Right lobe of liver (tissue), 6 donors: ENCODE data around the gene RALY. TPM values are rescaled to one million over a fixed set of nuclear protein-coding genes. Genes with fewer than 3 reads are reported as not detected.
A peak's percentile ranks its signal among the peaks of the same experiment; 100 is the strongest.

Experiments used
- ATAC-seq, 4 donors: fragments of 200-7000 bp; cut with Tn5 transposase; one replicate each; pipeline ENCODE4 v1.9.1; 2020; ENCODE audit warnings: mild to moderate bottlenecking in 4 of 4, moderate library complexity in 4 of 4
- DNase-seq, 3 donors: peaks; one replicate each; pipeline ENCODE4 v3.0.0-alpha.2; 2020
- H3K27ac ChIP-seq, 3 donors: fragments of 200-600 bp; one replicate each; pipeline ENCODE4 v1.8.0; 2022
- H3K27me3 ChIP-seq, 2 donors: fragments of 200-600 bp; one replicate each; pipeline ENCODE4 v1.8.0; 2022
- H3K36me3 ChIP-seq, 4 donors: fragments of 200-600 bp; sonication (generic) in 1 of 4; one replicate each; pipeline versions ENCODE4 v1.5.1 to v1.8.0; 2017 to 2022; ENCODE audit warnings: control low read depth in 1 of 4
- H3K4me1 ChIP-seq, 4 donors: fragments of 200-600 bp; sonication (generic) in 1 of 4; one replicate each; pipeline versions ENCODE4 v1.5.1 to v1.8.0; 2017 to 2022; ENCODE audit warnings: control low read depth in 1 of 4
- H3K4me3 ChIP-seq, 3 donors: fragments of 200-600 bp; one replicate each; pipeline ENCODE4 v1.8.0; 2022
- H3K9me3 ChIP-seq, 4 donors: fragments of 200-600 bp; sonication (generic) in 1 of 4; one replicate each; pipeline versions ENCODE4 v1.5.1 to v1.8.0; 2017 to 2022; ENCODE audit warnings: control low read depth in 1 of 4
- CTCF ChIP-seq, 4 donors: fragments of 200-600 bp in 3 of 4; fragments of 450-650 bp in 1 of 4; IDR thresholded peaks; one replicate each; pipeline versions ENCODE4 v1.5.1 to v1.8.0; 2016 to 2022; ENCODE audit warnings: antibody characterized with exemption in 4 of 4, mild to moderate bottlenecking in 2 of 4
- POLR2A ChIP-seq: fragments of 450-650 bp; IDR thresholded peaks from one replicate; pipeline ENCODE4 v1.6.1; 2017; ENCODE audit warnings: antibody characterized with exemption, mild to moderate bottlenecking
- WGBS: methylation state at CpG from one replicate; pipeline ENCODE4 v1.1.6; 2018; ENCODE audit warnings: low coverage, low lambda C conversion rate; ENCODE audit not compliant: insufficient coverage; ENCODE audit errors: missing lambda C conversion rate; 5-methylcytosine and 5-hydroxymethylcytosine counted together
- intact Hi-C, 2 donors: fragments of 100-400 bp; cut with DNase I; formaldehyde crosslinking; loops; one replicate each; pipeline versions ENCODE4 v1.11.2 to v1.14.1; 2022
- total RNA-seq, 6 experiments: library from RNA; depleted of rRNA in 2 of 6; stranded (reverse); fragments of >200 nt in 2 of 6; fragmentation: NEBNext Ultra II Directional in 3 of 6; extraction: Animal tissue kit (Norgen Biotek cat#: 25700) in 3 of 6; gene quantifications; one replicate each; pipeline versions ENCODE4 v1.1.0 to v1.2.4, GENCODE V29; 2016 to 2023
- donor health status: DM: no; HTN: yes; CAD: no.
- donor health status: DM: no; HTN: no; CAD: no.
- donor health status: DM: no; HTN: no; CAD: no.
- donor health status: DM: no; HTN: yes; CAD: no.
- donor health status: DM: no; HTN: yes; CAD: no.

The RALY gene
- total RNA-seq, 6 experiments from 2014 or later: 24.8 to 42.1 (median 33.4) TPM

- WGBS: 0% methylated on average over 2 of the region's 2 CpGs
- no peak overlapping the region for H3K4me3 ChIP-seq
- intact Hi-C loops: no loop called here
- no peaks in the 10 kb centered on the region for H3K36me3 ChIP-seq
- peak; percentile 47 to 87 (median 74) for ATAC-seq
- DNase-seq: no peak
- peaks cover 0 to 9% (median 2%) of the 10 kb centered on the region in 4 donors for H3K4me1 ChIP-seq
- H3K9me3 ChIP-seq: no peaks in the 10 kb centered on the region
- no peaks in the 10 kb centered on the region for H3K27me3 ChIP-seq
- no peak for TF ChIP-seq CTCF (IDR thresholded peaks at IDR 0.05)
- TF ChIP-seq POLR2A: no peak
- H3K27ac ChIP-seq: no peak overlapping the region
These were observed 58.7 kb downstream of the RALY start for GRCh38 chr20:34052414-34052813.

- intact Hi-C loops: no loop called here
These were observed 61.6 kb downstream of the RALY start for GRCh38 chr20:34055290-34055689.

GRCh38 chr20:34058831-34059230 lies 65.1 kb downstream of the RALY start:
- ATAC-seq: no peak
- Histone ChIP-seq H3K27me3 (no peaks in the 10 kb centered on the region), H3K9me3 (no peaks in the 10 kb centered on the region), H3K4me3 (no peak overlapping the region), H3K36me3 (no peaks in the 10 kb centered on the region), H3K27ac (no peak overlapping the region), H3K4me1 (no peaks in the 10 kb centered on the region)
- TF ChIP-seq POLR2A: no peak
- TF ChIP-seq CTCF (IDR thresholded peaks at IDR 0.05): no peak
- no peak for DNase-seq
- WGBS: 50% methylated on average over 1 of the region's 1 CpG
- intact Hi-C loops: no loop called here

More at GRCh38 chr20:34055290-34055689, 61.6 kb downstream of the RALY start:
- no peaks in the 10 kb centered on the region for H3K27me3 ChIP-seq
- no peak for DNase-seq
- peaks cover 0 to 9% (median 2%) of the 10 kb centered on the region in 4 donors for H3K4me1 ChIP-seq
- WGBS: 50% methylated on average over 1 of the region's 1 CpG
- ATAC-seq: peak in 1 of 4 donors; percentile 29
- TF ChIP-seq CTCF (IDR thresholded peaks at IDR 0.05) (no peak), POLR2A (no peak)
- H3K4me3 ChIP-seq: no peak overlapping the region
- H3K27ac ChIP-seq: no peak overlapping the region
- H3K36me3 ChIP-seq: no peaks in the 10 kb centered on the region
- H3K9me3 ChIP-seq: no peaks in the 10 kb centered on the region

GRCh38 chr20:34060970-34061369 lies 67.3 kb downstream of the RALY start:
- intact Hi-C loops: no loop called here
- H3K4me1 ChIP-seq: no peaks in the 10 kb centered on the region

More at GRCh38 chr20:34060970-34061369, 67.3 kb downstream of the RALY start:
- DNase-seq (no peak), ATAC-seq (no peak)
- WGBS: 63% methylated on average over 1 of the region's 1 CpG
- Histone ChIP-seq H3K4me3 (no peak overlapping the region), H3K27ac (no peak overlapping the region), H3K27me3 (no peaks in the 10 kb centered on the region), H3K36me3 (no peaks in the 10 kb centered on the region), H3K9me3 (no peaks in the 10 kb centered on the region)
- TF ChIP-seq CTCF (IDR thresholded peaks at IDR 0.05): no peak
- no peak for TF ChIP-seq POLR2A
